Measurements from ENCODE around the gene PALM. TPM values are rescaled to one million over a fixed set of nuclear protein-coding genes. Genes with fewer than 3 reads are reported as not detected.

PALM gene
- total and polyA plus RNA-seq, 5 experiments from 2014 or later: not detected

GRCh38 chr19:752652-753517 is 44.1 kb downstream of the PALM start:
- H3K27ac Mint-ChIP-seq: no peak overlapping the region
- POLR2A ChIA-PET: no interaction called here
- DNase-seq: peak in 1 of 10 donors; percentile 54
- H3K9me3 Mint-ChIP-seq: peaks cover 0 to 7% (median 0%) of the 10 kb centered on the region in 9 donors
- H3K4me1 Mint-ChIP-seq: no peaks in the 10 kb centered on the region
- H3K27me3 Mint-ChIP-seq: peaks cover 0 to 4% (median 0%) of the 10 kb centered on the region in 5 donors
- no peak overlapping the region for H3K4me3 Mint-ChIP-seq
- ATAC-seq: no peak
- H3K36me3 Mint-ChIP-seq: no peaks in the 10 kb centered on the region

DNA sequence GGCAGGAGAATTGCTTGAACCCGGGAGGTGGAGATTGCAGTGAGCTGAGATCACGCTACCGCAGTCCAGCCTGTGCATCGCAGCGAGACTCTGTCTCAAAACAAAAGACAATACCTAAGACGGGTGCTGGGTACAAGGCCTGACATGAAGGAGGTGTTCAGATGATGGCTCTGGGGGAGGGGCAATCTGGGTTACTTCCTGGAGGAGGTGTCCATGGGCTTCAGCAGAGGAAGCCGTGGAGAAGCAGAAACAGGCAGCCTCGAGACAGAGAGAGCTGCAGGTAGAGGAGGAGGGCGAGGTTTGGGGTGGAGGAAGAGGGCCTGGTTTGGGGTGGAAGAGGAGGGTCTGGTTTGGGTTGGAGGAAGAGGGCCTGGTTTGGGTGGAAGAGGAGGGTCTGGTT is 45.8 kb downstream of the PALM start:
- POLR2A ChIA-PET: interaction anchor here (0.7 kb wide), 2 partner anchors 74 to 433 kb away, joined by 4 to 6 read pairs; no protein-coding TSS in a partner anchor
- Mint-ChIP-seq H3K4me3 (no peak overlapping the region), H3K36me3 (peaks cover 0 to 2% (median 1%) of the 10 kb centered on the region in 3 donors), H3K4me1 (no peaks in the 10 kb centered on the region), H3K27ac (no peak overlapping the region), H3K27me3 (peaks cover 0 to 4% (median 0%) of the 10 kb centered on the region in 5 donors), H3K9me3 (peaks cover 0 to 19% (median 2%) of the 10 kb centered on the region in 9 donors)
- ATAC-seq (no peak), DNase-seq (no peak)

DNA sequence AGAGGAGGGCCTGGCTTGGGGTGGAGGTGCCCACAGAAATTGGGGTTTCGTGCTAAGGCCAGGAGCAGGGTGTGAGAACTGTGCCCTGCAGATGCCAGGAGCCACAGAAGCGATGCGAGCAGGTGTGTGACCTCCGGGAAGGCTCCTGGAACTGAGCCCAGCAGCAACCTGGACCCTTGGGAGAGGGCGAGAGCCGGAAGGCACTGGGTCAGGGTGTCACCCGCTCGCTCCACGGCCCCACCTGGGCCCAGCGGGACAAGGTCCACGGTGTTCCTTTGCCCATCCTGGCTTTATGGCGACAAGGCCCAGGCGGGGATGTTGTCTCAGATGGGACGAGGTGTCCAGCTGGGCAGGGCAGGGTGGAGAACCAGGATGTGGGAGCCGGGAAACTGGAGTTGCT is 46.3 kb downstream of the PALM start:
- H3K4me3 Mint-ChIP-seq: no peak overlapping the region
- POLR2A ChIA-PET: interaction anchor here (0.7 kb wide), 1 partner anchor 432 kb away, joined by 6 read pairs; no protein-coding TSS in a partner anchor
- H3K27ac Mint-ChIP-seq: no peak overlapping the region
- peaks cover 0 to 22% (median 5%) of the 10 kb centered on the region in 9 donors for H3K9me3 Mint-ChIP-seq
- ATAC-seq (no peak), DNase-seq (no peak)
- no peaks in the 10 kb centered on the region for H3K4me1 Mint-ChIP-seq
- H3K36me3 Mint-ChIP-seq: peaks cover 0 to 5% (median 2%) of the 10 kb centered on the region in 3 donors
- H3K27me3 Mint-ChIP-seq: peaks cover 0 to 4% (median 0%) of the 10 kb centered on the region in 5 donors

DNA sequence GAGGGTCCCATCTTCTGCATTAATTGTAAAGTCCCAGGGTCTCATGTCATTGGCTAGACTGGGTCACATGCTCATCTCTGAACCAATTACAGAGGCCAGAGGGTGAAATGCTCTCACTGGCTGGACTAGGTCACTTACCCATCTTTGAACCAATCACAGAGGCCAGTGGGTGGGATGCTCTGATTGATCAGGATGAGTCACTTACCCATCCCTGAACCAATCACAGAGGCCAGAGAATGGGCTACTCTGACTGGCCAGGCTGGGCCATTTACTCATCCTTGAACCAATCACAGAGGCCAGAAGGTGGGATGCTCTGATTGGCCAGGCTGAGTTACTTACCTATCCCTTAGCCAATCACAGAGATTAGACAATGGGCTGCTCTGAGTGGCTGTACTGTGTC is 47.5 kb downstream of the PALM start:
- Mint-ChIP-seq H3K27me3 (peaks cover 0 to 4% (median 0%) of the 10 kb centered on the region in 5 donors), H3K4me1 (no peaks in the 10 kb centered on the region), H3K9me3 (peaks cover 0 to 22% (median 5%) of the 10 kb centered on the region in 9 donors), H3K36me3 (peaks cover 0 to 5% (median 2%) of the 10 kb centered on the region in 3 donors), H3K4me3 (no peak overlapping the region), H3K27ac (no peak overlapping the region)
- POLR2A ChIA-PET: no interaction called here
- DNase-seq: no peak
- ATAC-seq: peak in 1 of 2 donors; percentile 43

DNA sequence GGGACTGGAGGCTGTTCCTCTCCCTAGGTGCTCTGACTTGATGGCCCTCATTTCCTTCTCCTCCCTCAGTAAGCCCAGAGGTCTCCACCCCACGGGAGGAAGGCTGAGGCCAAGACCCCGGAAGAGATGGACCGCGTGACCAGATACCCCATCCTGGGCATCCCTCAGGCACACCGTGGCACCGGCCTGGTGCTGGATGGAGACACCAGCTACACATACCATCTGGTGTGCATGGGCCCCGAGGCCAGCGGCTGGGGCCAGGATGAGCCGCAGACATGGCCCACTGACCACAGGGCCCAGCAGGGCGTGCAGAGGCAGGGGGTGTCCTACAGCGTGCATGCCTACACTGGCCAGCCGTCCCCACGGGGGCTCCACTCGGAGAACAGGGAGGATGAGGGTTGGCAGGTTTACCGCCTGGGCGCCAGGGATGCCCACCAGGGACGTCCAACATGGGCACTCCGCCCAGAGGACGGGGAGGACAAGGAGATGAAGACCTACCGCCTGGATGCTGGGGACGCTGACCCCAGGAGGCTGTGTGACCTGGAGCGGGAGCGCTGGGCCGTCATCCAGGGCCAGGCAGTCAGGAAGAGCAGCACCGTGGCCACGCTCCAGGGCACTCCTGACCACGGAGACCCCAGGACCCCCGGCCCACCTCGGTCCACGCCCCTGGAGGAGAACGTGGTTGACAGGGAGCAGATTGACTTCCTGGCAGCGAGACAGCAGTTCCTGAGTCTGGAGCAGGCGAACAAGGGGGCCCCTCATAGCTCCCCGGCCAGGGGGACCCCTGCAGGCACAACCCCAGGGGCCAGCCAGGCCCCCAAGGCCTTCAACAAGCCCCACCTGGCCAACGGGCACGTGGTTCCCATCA is 48.3 kb downstream of the PALM start:
- no peaks in the 10 kb centered on the region for H3K4me1 Mint-ChIP-seq
- POLR2A ChIA-PET: no interaction called here
- no peak overlapping the region for H3K4me3 Mint-ChIP-seq
- no peak overlapping the region for H3K27ac Mint-ChIP-seq
- ATAC-seq (no peak), DNase-seq (no peak)
- H3K36me3 Mint-ChIP-seq: peaks cover 0 to 5% (median 2%) of the 10 kb centered on the region in 3 donors
- H3K9me3 Mint-ChIP-seq: peaks cover 0 to 22% (median 5%) of the 10 kb centered on the region in 9 donors
- H3K27me3 Mint-ChIP-seq: peaks cover 0 to 4% (median 0%) of the 10 kb centered on the region in 5 donors

GRCh38 chr19:757811-758668 is 49.3 kb downstream of the PALM start:
- ATAC-seq (no peak), DNase-seq (no peak)
- Mint-ChIP-seq H3K27ac (no peak overlapping the region), H3K9me3 (peaks cover 0 to 22% (median 5%) of the 10 kb centered on the region in 9 donors), H3K27me3 (peaks cover 0 to 1% (median 0%) of the 10 kb centered on the region in 5 donors), H3K4me3 (no peak overlapping the region), H3K36me3 (peaks cover 0 to 5% (median 2%) of the 10 kb centered on the region in 3 donors), H3K4me1 (no peaks in the 10 kb centered on the region)
- POLR2A ChIA-PET: no interaction called here

GRCh38 chr19:763181-763580 is 54.4 kb downstream of the PALM start:
- ATAC-seq: no peak
- Mint-ChIP-seq H3K4me3 (no peak overlapping the region), H3K4me1 (no peaks in the 10 kb centered on the region), H3K27ac (no peak overlapping the region), H3K9me3 (peaks cover 0 to 16% (median 5%) of the 10 kb centered on the region in 9 donors), H3K27me3 (peaks cover 0 to 13% (median 6%) of the 10 kb centered on the region in 5 donors), H3K36me3 (peaks cover 0 to 5% (median 2%) of the 10 kb centered on the region in 3 donors)
- POLR2A ChIA-PET: no interaction called here
- DNase-seq: no peak

GRCh38 chr19:763869-764268 is 55.1 kb downstream of the PALM start:
- Mint-ChIP-seq H3K4me1 (no peaks in the 10 kb centered on the region), H3K36me3 (peaks cover 0 to 5% (median 2%) of the 10 kb centered on the region in 3 donors), H3K4me3 (no peak overlapping the region), H3K9me3 (peaks cover 0 to 9% (median 0%) of the 10 kb centered on the region in 9 donors), H3K27me3 (peaks cover 0 to 13% (median 6%) of the 10 kb centered on the region in 5 donors), H3K27ac (peak overlapping the region in 1 of 10 donors; percentile 63)
- no peak for DNase-seq
- POLR2A ChIA-PET: no interaction called here
- ATAC-seq: no peak

DNA sequence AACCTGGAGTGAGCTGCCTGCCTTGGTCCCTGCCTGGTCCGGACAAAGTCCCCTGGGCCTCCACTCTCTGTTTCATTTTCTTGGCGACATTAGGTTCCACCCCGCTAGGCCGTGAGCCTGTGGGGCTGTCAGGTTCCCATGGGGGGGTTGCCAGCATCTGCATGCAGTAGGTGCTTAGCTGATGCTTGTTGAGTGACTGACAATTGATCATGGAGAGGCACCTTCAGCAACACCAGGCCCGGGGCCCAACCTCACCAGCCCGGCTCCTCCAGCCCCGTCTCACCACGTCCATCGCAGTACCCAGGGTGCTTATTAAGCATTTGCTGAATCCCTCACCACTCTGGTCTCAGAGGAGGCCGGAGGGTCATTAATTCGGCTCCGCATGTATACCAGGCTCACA is 55.6 kb downstream of the PALM start:
- POLR2A ChIA-PET: no interaction called here
- H3K27me3 Mint-ChIP-seq: peaks cover 0 to 13% (median 6%) of the 10 kb centered on the region in 5 donors
- DNase-seq: no peak
- H3K4me1 Mint-ChIP-seq: no peaks in the 10 kb centered on the region
- H3K4me3 Mint-ChIP-seq: no peak overlapping the region
- no peak overlapping the region for H3K27ac Mint-ChIP-seq
- ATAC-seq: no peak
- H3K36me3 Mint-ChIP-seq: peaks cover 0 to 5% (median 2%) of the 10 kb centered on the region in 3 donors
- peaks cover 0 to 6% (median 0%) of the 10 kb centered on the region in 9 donors for H3K9me3 Mint-ChIP-seq

DNA sequence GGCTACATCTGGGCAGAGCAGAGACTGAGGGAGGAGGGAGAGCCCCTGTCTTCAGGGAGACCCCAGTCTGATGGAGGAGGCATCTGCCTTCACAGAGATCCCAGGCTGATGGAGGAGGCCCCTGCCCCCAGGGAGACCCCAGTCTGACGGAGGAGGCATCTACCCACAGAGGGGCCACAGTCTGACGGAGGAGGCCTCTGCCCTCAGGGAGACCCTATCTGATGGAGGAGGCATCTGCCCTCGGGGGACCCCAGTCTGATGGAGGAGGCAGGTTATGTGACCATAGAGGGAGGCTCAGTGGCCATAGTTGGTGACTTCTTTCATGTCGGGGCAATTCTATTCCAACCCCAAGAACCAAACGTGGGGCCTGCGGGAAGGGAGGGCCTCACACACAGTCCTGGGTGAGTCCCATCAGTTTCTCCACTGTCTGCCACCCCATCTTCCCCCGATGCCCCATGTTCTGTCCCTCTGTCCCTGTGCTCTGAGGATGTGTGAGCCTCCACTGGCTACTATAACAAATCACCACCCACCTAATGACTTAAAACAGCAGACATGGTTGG is 56.5 kb downstream of the PALM start:
- Mint-ChIP-seq H3K4me3 (no peak overlapping the region), H3K4me1 (peaks cover 0 to 1% (median under 1%) of the 10 kb centered on the region in 4 donors), H3K9me3 (peaks cover 0 to under 1% (median 0%) of the 10 kb centered on the region in 9 donors), H3K27me3 (peaks cover under 1 to 13% (median 6%) of the 10 kb centered on the region in 5 donors), H3K36me3 (no peaks in the 10 kb centered on the region), H3K27ac (no peak overlapping the region)
- DNase-seq (no peak), ATAC-seq (no peak)
- POLR2A ChIA-PET: no interaction called here

GRCh38 chr19:768424-768823 is 59.7 kb downstream of the PALM start:
- Mint-ChIP-seq H3K9me3 (peaks cover 0 to 2% (median 0%) of the 10 kb centered on the region in 9 donors), H3K36me3 (no peaks in the 10 kb centered on the region), H3K4me1 (peaks cover 0 to 5% (median 3%) of the 10 kb centered on the region in 4 donors), H3K4me3 (no peak overlapping the region), H3K27ac (no peak overlapping the region), H3K27me3 (peaks cover 4 to 15% (median 6%) of the 10 kb centered on the region in 5 donors)
- ATAC-seq (no peak), DNase-seq (no peak)
- POLR2A ChIA-PET: no interaction called here
